DMS153 (cell line): ENCODE results near the gene NOM1.
A peak's percentile ranks its signal among the peaks of the same experiment; 100 is the strongest.
"Not testable (repeated sequence)": the region's sequence is repeated elsewhere in the genome, so short reads cannot be mapped to it uniquely, and the experiment has no call there.

Experiments
- DNase-seq: peaks from one replicate; lab custom pipeline; 2025; lab: John Stamatoyannopoulos, UW

The NOM1 gene, protein sequence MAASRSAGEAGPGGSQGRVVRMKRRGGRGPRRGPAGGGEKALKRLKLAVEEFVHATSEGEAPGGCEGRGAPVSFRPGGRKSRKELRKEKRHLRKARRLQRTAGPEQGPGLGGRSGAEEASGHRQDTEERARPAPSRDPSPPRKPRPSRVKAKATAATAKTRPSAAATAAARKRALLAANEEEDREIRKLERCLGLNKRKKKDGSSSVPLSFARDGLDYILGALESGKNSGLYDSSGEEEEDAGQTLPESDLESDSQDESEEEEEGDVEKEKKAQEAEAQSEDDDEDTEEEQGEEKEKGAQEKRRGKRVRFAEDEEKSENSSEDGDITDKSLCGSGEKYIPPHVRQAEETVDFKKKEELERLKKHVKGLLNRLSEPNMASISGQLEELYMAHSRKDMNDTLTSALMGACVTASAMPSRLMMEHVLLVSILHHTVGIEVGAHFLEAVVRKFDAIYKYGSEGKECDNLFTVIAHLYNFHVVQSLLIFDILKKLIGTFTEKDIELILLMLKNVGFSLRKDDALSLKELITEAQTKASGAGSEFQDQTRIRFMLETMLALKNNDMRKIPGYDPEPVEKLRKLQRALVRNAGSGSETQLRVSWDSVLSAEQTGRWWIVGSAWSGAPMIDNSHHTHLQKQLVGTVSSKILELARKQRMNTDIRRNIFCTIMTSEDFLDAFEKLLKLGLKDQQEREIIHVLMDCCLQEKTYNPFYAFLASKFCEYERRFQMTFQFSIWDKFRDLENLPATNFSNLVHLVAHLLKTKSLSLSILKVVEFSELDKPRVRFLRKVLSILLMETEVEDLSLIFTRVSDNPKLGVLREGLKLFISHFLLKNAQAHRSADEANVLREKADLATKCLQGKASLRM

DNA sequence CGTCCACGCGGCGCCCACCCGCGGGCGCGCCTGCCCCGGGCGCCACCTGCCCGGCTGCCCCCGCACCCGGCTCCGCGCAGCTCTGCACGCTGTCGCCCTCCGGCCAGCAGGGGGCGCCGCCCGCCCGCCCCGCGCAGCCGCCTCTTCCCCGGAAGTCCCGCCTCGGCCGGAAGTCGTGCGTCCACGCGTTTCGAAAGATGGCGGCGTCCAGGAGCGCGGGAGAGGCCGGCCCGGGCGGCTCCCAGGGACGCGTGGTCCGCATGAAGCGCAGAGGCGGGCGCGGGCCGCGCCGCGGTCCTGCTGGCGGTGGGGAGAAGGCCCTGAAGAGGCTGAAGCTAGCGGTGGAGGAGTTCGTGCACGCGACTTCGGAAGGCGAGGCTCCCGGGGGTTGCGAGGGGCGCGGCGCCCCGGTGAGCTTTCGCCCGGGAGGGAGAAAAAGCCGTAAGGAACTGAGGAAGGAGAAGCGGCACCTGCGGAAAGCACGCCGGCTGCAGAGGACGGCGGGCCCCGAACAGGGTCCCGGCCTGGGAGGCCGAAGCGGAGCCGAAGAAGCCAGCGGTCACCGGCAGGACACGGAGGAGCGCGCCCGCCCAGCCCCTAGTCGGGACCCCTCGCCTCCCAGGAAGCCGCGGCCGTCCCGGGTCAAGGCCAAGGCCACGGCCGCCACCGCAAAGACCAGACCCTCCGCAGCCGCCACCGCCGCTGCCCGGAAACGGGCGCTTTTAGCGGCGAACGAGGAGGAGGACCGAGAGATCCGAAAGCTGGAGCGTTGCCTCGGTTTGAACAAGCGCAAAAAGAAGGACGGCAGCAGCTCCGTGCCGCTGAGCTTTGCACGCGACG lies at the start of gene NOM1:
NOM1 (plus strand) TSS at position 172 of the 840 bp plus-strand sequence; CDS start at position 198, 26 bp downstream.
- DNase-seq = peak; percentile 62

DNA sequence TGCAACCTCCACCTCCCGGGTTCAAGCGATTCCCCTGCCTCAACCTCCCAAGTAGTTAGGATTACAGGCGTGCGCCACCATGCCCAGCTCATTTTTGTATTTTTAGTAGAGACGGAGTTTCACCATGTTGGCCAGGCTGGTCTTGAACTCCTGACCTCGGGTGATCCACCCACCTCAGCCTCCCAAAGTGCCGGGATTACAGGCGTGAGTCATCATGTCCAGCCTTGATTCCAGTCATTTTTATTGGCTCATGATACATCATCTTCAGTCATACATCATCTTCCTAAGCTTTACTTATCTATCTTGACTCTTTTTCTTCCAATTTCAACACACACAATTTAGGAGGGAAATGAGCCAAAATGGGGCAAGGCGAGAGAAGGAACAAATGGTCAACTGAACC lies 49.4 kb upstream of the NOM1 start:
- not testable (repeated sequence) for DNase-seq

DNA sequence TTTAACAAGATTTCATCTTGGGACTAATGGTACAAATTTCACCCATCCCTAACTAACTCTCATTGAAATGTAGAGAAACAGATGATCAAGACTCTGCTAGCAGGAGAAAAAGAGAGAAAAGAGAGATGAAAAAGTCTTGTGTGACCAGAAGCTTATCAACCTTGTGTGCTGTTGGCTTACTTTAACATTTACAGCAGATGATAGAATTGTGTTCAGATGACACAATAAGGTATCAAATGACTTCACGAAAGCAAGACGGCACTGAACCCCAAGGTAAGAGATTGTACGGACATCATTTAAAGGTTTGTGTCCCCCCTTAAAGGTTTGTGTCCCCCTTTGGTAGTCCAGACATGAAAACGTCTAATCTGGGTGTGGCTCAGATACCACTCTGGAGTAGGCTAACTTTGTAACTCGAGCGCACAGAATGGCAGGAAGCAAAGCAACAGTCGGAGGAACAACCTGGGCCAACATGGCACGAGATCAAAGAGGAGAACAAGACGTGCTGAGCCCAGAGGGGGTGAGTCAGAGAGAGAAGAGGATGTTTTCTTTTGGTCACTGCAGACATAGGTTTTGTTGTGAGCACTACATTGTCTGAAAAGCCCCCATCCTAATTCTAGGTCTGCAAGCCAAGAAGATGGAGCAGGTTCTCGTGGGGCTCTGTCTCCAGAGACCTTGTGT lies 46.1 kb upstream of the NOM1 start:
- no peak for DNase-seq

DNA sequence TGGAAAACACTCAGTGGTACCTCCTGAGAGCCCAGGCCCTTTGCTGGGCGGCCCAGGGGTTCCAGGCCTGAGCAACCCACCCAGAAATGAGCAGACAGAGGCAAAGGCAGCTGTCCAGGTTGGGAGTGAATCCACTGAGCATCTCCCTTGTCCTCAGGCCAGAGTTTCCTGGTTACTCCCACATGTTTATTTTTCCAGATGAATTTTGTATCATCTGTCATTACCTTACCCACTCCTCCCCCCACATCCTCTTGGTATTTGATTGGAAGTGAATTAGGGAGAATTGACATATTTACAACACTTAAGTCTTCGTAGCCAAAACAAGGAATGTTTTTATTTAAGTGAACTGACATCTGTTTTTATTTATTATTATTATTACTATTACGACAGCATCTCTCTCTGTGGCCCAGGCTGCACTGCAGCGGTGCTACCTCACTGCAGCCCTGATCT lies 43.3 kb upstream of the NOM1 start:
- no peak for DNase-seq

DNA sequence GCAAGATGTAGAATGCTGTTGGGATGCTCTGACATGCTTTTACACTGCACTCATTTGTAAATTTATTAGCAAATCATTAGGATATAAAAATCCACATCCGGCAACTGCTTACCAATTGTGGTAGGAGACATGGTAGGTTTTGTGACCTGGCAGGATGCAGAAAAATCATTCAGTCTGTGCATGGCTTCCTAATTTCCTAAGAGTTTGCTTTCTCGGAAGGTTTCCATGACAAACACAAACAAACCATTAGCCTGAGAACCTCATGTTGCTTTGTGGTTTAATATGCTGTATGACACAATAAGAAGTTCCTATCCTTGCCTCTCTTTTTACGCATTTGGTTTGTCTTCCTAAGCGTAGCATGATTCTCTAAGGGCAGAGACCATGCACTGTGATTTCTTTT lies 41.9 kb upstream of the NOM1 start:
- peak; percentile 19 for DNase-seq

DNA sequence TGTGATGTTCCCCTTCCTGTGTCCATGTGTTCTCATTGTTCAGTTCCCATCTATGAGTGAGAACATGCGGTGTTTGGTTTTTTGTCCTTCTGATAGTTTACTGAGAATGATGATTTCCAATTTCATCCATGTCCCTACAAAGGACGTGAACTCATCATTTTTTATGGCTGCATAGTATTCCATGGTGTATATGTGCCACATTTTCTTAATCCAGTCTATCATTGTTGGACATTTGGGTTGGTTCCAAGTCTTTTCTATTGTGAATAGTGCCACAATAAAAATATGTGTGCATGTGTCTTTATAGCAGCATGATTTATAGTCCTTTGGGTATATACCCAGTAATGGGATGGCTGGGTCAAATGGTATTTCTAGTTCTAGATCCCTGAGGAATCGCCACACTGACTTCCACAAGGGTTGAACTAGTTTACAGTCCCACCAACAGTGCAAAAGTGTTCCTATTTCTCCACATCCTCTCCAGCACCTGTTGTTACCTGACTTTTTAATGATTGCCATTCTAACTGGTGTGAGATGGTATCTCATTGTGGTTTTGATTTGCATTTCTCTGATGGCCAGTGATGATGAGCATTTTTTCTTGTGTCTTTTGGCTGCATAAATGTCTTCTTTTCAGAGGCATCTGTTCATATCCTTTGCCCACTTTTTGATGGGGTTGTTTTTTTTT lies 39.8 kb upstream of the NOM1 start:
- not testable (repeated sequence) for DNase-seq

DNA sequence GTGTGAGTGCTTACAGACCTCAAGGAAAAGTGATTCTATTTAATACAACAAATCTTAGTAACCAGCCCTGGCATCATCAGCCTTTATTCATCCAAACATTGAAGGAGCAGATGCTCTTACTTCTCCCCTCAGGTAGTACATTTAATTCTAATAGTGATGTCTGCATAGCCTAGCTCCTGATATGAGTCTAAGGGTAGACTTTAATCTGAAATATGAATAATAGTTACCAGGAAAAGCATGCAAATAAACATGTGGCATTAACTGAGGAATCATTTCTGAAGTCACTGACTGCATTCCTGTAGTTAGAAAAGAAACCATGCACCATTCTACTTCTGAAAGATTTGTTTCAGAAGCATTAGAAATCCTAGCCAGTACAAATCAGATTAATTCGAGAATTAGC lies 30.9 kb upstream of the NOM1 start:
- DNase-seq = no peak

DNA sequence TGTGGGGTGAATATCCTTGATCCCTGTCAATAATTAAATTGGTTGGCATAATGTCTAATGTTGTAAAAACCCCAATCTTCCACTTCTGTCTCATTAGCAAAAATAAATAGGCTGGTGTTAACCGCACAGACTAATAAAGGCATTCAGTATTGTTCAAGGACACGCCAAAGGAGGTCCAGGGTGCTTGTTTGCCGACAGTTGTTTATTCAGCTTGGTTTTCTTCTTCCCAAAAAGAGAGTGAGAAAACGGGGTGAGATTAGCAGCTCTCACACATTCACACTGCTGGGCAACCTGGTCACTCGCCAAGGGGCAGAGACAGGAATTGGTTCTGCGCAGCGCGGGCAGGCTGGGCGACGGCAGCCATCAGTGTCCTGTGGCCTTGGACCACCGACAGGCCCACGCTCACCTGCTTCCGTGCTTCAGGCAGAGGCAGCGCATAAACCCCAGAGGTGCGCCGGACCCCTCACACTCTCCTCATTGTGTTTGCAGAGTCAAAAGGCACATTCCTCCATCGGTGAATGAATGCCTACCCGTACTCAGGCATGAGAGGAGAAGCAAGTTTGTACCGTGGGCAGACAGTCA lies 30.3 kb upstream of the NOM1 start:
- DNase-seq = no peak

DNA sequence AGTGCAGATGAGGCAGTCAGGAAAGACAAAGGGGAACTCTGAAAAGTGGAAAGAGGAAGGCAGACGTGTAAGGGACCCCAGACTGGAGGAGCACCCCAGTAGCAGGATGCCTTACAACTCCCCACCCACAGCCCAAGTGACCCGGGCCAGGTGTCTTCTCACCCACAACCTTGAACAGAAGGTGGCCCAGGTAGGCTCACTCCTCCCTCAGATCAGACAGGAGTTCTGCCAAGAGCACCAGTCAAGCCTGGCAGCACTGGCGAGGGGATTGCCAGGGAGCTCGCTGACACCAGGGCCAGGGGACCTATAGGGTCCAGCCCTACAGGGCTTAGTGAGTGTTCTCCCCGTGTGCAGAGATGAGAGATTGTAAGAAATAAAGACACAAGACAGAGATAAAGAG lies 29.4 kb upstream of the NOM1 start:
- no peak for DNase-seq

DNA sequence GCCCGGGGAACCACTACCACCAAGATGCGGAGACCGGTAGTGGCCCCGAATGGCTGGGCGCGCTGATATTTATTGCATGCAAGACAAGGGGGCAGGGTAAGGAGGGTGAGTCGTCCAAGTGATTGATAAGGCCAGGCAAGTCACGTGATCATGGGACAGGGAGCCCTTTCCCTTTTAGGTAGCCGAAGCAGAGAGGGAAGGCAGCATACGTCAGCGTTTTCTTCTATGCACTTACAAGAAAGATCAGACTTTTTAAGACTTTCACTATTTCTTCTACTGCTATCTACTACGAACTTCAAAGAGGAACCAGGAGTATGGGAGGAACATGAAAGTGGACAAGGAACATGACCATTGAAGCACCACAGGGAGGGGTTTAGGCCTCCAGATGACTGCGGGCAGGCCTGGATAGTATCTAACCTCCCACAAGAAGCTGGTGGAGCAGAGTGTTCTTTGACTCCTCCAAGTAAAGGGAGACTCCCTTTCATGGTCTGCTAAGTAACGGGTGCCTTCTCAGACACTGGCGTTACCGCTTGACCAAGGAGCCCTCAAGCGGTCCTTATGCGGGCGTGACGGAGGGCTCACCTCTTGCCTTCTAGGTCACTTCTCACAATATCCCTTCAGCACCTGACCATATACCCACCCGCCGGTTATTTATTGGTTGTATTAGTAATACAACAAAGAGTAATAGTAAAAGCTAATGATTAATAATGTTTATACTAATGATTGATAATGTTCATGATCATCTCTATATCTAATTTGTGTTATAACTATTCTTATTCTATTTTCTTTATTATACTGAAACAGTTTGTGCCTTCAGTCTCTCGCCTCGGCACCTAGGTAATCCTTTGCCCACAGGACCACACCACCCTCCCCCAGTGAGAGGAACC lies 28.8 kb upstream of the NOM1 start:
- not testable (repeated sequence) for DNase-seq

DNA sequence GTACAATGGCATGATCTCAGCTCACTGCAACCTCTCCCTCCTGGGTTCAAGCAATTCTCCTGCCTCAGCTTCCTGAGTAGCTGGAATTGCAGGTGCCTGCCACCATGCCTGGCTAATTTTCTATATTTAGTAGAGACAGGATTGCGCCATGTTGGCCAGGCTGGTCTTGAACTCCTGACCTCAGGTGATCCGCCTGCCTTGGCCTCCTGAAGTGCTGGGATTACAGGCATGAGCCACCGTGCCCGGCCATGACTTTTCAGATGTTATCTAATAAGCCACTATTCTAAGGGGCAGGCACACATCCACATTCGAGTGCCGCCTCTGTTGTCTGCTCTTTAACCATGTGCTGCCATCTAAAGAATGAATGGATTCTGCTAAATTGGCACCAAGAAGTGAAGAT lies 27.2 kb upstream of the NOM1 start:
- DNase-seq = not testable (repeated sequence)

DNA sequence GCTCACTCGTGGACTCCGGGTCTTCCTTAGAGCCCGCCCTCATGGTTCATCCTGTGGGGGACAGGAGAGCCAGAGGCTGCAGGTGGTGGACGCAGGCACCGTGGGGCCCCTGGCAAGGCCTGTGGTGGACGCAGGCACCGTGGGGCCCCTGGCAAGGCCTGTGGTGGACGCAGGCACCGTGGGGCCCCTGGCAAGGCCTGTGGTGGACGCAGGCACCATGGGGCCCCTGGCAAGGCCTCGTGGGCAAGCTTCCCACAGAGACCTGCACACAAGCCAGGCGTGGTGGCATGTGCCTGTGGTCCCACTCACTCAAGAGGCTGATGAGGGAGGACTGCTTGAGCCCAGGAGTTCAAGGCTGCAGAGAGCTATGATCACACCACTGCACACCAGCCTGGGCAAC lies 23.7 kb upstream of the NOM1 start:
- DNase-seq = not testable (repeated sequence)

DNA sequence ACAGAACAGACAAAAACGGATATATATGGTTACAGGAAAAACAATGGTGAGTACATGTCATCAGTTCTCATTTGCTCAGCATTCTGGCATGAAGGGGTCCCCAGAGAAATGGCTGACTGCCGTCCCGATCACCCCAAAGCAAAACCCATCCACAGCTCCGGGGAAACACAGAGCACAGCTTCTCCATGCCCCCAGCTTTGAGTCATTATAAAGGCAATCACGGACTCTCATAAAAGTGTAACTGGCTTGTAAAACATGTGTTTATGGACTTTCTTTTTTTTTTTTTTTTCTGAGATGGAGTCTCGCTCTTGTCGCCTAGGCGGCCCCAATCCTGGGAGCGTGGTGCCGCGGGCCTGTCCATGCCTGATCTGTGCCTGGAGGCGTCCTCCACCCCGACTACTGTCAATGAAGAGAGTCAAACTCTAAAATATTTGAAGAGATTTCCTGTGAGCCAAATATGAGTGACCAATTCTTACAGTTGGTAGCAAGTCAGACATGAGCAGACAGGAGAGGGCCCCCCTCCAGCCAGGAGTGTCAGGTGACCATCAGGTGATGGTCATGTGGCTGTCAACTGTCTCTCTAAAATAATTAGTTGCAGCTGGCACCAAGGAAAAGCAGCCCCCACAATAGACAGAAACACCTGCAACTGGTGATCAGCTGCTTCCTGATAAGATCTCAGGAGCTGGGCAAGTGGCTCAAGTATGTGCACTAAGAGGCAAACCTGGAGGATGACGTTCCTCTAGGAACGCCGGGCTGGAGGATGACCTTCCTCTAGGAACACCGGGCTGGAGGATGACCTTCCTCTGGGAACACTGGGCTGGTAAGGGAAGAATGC lies 21.7 kb upstream of the NOM1 start:
- DNase-seq = no peak

DNA sequence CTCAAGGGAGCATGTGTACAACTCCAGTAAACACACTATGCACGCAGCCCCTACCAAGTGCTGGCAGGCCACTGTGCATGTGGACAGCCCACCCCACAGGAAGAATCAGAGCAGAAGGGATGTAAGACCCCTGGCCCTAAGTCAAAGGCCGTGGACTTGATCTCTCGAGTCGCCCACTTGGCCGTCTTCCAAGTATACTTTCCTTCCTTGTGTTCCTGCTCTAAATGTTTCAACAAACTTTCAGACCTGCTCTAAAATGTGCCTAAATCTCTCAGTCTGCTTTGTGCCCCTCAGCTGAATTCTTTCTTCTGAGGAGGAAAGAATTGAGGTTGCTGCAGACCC lies 21.1 kb upstream of the NOM1 start:
- no peak for DNase-seq

DNA sequence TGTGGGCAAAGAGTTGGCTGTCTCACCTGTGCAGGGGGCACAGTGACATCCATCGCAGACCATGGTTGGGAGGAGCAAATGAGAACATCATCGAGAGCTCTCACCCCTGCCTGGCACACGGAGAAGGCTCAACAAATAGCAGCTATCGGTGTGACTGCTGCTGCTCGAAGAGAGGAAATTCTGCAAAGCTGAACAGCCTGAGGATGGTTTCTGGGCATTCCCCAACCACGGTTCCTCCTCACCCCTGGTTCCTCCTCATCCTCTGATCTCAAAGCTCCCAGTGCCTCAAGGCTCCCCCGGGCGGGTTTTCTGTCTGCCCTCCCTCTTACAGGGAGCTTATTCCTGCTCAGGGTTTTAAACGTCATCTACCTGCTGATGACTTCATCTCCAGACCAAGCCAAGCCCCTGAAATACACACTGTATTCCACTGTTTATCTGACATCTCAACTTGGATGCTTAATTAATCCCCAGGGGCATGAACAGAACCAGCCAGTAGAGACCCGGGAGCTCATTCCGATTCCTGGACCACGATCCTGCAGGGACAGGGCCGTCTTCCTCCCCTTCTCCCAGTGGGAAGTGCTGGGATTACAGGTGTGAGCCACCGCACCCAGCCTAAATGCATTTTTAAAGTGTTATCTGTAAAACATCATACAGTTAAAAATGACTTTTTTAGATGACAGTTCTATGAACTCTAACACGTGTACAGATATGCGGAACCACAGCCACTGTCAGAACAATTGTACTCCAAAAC lies 19.5 kb upstream of the NOM1 start:
- DNase-seq = no peak

DNA sequence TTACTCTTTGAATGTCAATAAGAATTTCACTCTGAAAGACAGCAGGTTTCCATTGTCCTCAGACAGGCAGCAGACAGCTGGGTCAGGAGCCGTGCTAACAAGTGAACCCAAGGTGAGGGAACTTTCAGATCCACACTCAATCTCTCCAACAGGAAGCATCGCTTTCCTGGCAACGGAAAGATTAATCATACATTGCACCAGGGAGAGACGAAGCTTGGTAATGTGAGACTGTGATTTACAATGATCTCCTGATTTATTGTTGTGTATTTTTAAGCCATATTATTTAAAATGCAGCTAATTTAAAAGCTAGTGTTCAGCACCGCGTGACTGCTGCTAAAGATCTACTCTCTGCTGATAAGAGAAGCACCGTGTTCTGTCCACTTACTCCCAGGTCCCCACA lies 17.5 kb upstream of the NOM1 start:
- no peak for DNase-seq

DNA sequence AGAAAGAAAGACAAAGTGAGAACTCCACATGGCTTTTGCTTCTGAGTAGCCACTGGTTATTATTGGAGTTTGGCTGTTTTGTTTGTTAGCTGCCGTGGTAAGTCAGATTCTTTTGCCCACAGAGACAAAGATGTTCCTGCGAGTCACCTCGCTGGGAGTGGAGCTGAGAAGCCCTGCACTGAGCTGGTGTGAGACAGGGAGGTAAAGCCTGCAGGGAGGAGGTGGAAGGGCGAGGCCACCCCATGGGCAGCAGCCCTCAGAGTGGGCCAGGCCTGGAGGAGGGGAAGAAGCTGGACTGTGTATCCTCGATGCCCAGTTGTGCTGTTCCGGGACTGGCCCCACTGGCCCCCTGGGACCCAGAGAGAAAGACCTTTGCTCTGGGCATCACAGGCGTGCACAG lies 14.3 kb upstream of the NOM1 start:
- DNase-seq = no peak

DNA sequence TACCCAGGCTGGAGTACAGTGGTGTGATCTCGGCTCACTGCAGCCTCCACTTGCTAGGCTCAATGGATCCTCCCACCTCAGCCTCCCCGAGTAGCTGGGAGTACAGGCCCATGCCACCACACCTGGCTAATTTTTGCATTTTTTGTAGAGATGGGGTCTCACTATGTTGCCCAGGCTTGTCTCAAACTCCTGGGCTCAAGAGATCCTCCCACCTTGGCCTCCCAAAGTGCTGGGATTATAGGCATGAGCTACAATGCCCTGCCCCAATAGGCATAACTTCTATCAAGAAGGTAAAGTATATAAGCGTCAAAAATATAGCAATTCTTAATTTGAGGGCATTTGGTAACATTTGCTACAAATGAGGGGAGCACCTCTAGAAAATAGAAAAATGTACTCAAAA lies 12.7 kb upstream of the NOM1 start:
- not testable (repeated sequence) for DNase-seq
